Measurements from ENCODE around the gene AP1G2.

Gene AP1G2

GRCh38 chr14:23536494-23536893 is 31.1 kb downstream of the AP1G2 start:
- DNase-seq = no peak

DNA sequence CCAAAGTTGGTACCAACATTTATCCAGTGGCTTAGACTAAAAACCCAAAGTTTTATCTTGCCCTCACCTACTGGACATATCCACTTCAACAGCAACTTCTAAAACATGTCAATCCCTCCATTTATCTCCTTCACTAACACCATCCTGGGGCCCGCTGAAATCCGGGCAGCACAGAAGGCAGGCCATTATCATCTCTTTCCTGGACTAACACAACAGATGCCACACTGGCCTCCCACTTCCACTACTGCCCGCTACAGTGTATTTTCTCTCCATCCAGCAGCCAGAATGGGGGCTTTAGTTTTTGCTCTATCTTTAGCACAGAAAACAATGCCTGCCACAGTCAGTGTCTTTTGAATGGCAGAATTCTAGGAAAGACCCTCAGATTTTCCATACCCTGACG is 31.6 kb downstream of the AP1G2 start:
- no peak for DNase-seq

DNA sequence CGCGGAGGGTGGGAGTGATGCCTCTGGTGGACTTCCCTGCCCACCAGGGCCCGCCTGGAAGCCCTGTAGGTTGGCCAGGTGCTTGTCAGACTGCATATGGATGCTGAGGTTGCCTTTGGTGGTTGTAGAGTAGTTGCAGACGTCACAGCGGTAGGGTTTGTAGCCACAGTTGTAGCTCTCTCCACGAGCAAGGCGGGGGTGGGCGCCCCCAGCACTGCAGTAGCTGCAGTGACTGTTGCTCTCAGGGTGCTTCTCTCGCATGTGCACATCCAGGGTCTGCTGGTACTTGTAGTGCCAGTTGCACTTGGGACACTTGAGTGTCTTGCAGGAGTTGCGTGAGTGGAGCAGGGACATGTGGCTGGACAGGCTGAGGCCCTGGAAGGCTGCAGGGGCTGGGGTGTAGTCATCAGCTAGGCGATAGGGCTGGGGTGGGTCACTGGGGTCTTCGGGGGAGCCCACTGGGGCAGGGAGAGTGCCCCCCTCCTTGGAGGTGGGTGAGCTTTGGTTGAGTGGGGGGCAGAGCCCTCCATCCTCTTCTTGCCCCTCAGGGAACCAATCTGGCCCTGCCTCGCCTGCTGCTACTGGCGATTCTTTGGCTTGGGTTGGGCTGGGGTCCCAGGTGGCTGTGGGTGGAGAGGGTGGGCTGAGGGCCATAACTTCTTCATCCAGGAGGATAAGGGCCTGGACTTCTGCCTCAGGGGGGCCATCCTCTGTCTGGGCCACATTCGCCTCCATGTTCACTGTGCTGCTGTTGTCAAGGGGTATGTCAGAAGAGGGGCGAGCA is 33.7 kb downstream of the AP1G2 start:
- no peak for DNase-seq

DNA sequence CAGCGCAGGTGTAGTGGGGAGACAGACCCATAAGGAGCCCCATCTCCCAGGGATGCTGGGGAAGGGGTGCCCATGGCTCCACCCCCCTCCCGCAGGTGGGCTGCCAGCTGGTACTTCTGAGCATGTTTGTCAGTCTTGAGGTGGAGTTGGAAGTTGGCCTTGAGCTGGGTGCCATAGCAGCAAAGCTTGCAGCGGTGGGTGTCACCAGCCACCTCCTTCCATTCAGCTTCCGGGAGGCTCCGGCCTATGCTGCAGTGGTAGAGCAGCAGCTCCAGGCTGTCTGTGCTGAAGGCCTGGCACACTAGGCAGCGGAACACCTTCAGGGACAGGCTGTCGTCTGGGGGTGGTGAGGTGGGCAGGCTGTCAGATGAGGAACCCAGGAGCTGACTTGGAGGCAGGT is 34.9 kb downstream of the AP1G2 start:
- DNase-seq = no peak

DNA sequence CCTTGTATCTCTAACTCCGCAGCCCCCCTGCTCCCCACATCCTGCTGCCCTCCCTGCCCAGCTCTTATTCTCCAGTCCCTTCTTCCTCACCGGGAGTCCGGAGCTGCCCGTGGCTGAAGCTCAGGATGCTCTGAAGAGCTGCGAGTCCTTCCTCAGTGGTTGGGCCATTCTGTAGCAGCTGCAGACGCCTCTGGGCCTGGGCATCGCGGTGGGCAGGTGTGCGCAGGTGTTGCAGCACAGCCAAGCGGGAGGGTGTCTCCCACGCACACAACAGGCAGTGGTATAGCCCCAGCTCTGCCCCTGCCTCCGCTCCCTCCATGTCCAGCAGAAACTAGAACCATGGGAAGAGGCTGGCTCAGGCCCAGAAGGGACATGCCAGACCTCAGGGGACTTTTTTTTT is 36.2 kb downstream of the AP1G2 start:
- DNase-seq = no peak

- DNase-seq = no peak
Observed at GRCh38 chr14:23530375-23531055, 37.1 kb downstream of the AP1G2 start.

GRCh38 chr14:23529016-23529415 is 38.6 kb downstream of the AP1G2 start:
- DNase-seq = no peak

- no peak for DNase-seq
Observed at GRCh38 chr14:23528555-23528954, 39.0 kb downstream of the AP1G2 start.

DNA sequence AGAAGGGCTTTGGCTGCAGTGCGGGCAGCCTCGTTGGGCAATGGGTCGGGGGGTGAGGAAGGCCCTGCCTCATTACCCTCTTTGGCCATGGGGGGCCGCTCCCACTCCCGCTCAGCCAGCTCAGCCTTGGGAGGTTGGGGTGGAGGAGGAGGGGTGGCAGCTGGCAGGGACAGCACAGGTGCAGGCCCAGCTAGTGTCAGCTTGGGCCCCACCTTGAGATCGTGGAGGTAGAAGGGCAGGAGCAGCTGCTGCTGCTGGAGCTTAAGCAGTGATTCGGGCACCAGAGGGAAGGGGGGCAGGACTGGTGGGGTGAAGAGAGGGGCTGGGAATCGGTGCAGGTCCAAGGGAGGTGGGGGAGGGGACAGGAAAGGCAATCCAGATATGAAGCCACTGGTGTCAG is 42.0 kb downstream of the AP1G2 start:
- no peak for DNase-seq

DNA sequence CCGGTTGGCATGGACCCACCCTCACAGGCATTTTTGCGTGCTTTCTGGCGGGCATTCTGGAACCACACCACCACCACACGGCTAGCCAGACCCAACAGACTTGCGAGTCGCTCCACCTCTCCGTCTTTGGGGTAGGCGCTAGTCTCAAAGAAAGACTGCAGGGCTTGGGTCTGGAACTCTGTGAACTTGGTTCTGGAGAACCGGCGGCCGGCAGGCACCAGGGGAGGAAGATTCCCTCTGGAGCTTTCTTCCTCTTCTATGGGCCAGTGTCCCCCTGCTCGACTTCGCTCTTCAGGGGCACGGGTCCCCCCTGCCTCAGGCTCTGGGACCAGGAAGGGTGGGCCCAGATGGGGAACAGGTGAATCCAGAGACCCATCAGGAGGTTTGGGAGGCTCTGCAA is 42.6 kb downstream of the AP1G2 start:
- no peak for DNase-seq

GRCh38 chr14:23523229-23524016 is 44.2 kb downstream of the AP1G2 start:
- DNase-seq = no peak

- DNase-seq = no peak
Observed at GRCh38 chr14:23522643-23523198, 44.9 kb downstream of the AP1G2 start.

GRCh38 chr14:23521785-23522640 is 45.6 kb downstream of the AP1G2 start:
- no peak for DNase-seq

DNA sequence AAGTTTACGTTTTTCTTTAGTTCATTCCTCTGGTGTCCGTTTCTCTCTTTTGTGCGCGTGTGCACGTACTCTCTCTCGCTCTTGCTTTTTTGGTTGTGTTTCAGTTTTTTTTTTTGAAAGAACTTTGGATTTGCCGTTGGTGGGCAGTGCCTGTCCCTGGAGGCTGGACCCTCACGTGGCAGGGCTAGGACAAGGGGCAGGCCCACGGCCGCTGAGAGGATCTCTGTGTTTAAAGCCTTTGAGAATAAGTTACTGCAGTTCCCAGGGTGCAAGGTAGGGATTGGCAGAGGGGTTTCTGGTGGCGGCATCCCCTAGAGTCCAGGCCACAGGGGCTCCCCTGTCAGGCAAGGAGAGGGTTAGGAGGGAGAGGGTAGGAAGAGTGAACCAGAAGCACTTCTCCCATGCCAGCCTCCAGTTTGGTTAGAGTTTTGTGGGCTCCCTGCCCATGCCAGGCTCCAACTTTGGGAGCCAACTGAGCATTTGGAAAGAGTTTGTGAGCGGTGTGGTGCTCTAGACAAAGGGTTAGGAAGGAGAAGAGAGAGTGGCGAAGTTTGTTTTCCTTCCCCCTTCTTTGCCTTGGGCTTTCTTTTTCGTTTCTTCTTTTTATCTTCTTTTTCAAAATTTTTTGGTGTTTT is 46.6 kb downstream of the AP1G2 start:
- no peak for DNase-seq

GRCh38 chr14:23518709-23519108 is 48.9 kb downstream of the AP1G2 start:
- no peak for DNase-seq

GRCh38 chr14:23517650-23518326 is 49.8 kb downstream of the AP1G2 start:
- no peak for DNase-seq

GRCh38 chr14:23514644-23514957 is 53.0 kb downstream of the AP1G2 start:
- no peak for DNase-seq

DNA sequence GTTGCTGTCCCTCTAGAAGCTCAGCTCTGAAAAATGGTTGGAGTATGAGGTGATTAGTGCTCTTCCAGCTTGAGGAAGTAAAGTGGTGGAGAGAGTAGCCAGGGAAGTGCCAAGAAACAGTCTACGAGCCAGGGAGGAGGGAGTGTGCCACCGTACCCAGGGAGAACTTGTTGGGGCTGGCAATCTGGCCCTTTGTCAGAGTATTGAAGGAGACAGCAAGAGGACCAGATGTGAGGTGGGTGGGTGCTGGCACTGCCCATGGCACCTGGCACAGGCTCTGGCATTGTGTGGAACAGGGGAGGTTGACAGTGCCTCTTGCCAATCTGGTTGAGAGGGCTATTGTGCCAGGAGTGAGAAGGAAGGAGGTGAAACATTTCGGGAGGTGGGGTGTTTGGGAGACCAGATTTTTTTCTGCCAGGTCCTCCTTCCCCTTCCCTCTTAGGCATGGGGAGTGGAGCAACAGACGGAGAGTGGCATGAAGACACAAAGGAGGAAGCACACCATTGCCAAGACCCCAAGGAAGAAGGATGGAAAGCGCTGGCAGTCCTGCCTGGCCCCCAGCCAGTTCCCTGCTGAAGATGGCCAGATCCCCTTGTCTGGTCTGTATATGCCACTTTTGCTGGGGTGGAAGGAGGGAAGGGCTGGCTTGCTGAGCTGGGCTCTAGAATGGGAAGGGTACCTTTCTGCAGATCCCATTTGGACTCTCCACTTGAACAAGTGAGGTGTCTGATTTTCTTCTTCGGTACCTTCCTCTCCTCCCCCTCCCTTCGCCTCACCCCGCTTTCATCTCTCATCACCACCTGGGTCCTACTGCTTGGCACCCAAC is 53.6 kb downstream of the AP1G2 start:
- DNase-seq = no peak

GRCh38 chr14:23513005-23513817 is 54.4 kb downstream of the AP1G2 start:
- no peak for DNase-seq

DNA sequence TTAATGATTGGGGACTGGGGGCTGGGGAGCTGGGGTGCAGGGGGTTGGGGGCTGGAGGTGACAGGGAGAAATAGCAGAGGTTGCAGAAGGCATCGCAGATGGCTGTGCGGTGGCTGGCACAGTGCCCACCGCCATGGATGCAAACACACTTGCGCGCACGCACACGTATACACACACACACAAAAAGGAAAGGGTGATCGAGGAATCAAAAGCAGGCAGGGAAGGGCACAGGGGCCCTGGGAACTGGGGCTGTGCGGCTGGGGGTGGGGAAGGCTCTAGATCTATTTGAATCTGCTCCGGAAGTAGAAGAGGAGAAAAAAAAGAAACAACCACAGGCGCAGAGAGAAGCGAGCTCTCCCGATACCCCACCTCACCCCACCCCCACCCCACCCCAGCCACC is 55.4 kb downstream of the AP1G2 start:
- DNase-seq = no peak

Data from effector CD4-positive, alpha-beta T cell (primary cell).